ENCODE data around the gene ALDH3B1.
A peak's percentile ranks its signal among the peaks of the same experiment; 100 is the strongest.

ALDH3B1 gene

GRCh38 chr11:68002938-68003845 is 6.9 kb upstream of the ALDH3B1 start:
- Histone ChIP-seq H3K4me1 (ENCODE audit: insufficient read depth, low read length) (peaks cover 4% of the 10 kb centered on the region), H3K9me3 (ENCODE audit: low read length) (no peaks in the 10 kb centered on the region), H3K4me3 (ENCODE audit: low read length) (peak overlapping the region; percentile 18), H2AFZ (ENCODE audit: low read depth, low read length) (no peak overlapping the region), H3K36me3 (ENCODE audit: insufficient read depth, low read length) (no peaks in the 10 kb centered on the region), H3K27me3 (ENCODE audit: insufficient read depth, low read length) (no peaks in the 10 kb centered on the region)

GRCh38 chr11:68003846-68004550 is 6.1 kb upstream of the ALDH3B1 start, which contains the start of gene UNC93B1:
Gene UNC93B1 (minus strand): TSS chr11:68004097. CDS start chr11:68004043, 54 bp downstream.
- Histone ChIP-seq H3K9me3 (ENCODE audit: low read length) (no peaks in the 10 kb centered on the region), H3K27me3 (ENCODE audit: insufficient read depth, low read length) (no peaks in the 10 kb centered on the region), H2AFZ (ENCODE audit: low read depth, low read length) (no peak within 1 kb of the TSS), H3K4me3 (ENCODE audit: low read length) (peak within 1 kb of the TSS; percentile 21), H3K36me3 (ENCODE audit: insufficient read depth, low read length) (no peaks in the 10 kb centered on the region), H3K4me1 (ENCODE audit: insufficient read depth, low read length) (peaks cover 4% of the 10 kb centered on the region)

GRCh38 chr11:68004551-68005335 is 5.4 kb upstream of the ALDH3B1 start:
- Histone ChIP-seq H2AFZ (ENCODE audit: low read depth, low read length) (no peak overlapping the region), H3K27me3 (ENCODE audit: insufficient read depth, low read length) (no peaks in the 10 kb centered on the region), H3K36me3 (ENCODE audit: insufficient read depth, low read length) (no peaks in the 10 kb centered on the region), H3K9me3 (ENCODE audit: low read length) (no peaks in the 10 kb centered on the region), H3K4me3 (ENCODE audit: low read length) (peak overlapping the region; percentile 21), H3K4me1 (ENCODE audit: insufficient read depth, low read length) (peaks cover 8% of the 10 kb centered on the region)

- no peak overlapping the region for H3K4me3 ChIP-seq (ENCODE audit: low read length)
- peaks cover 25% of the 10 kb centered on the region for H3K4me1 ChIP-seq (ENCODE audit: insufficient read depth, low read length)
- H3K9me3 ChIP-seq (ENCODE audit: low read length) = no peaks in the 10 kb centered on the region
- H2AFZ ChIP-seq (ENCODE audit: low read depth, low read length) = no peak overlapping the region
- H3K36me3 ChIP-seq (ENCODE audit: insufficient read depth, low read length) = no peaks in the 10 kb centered on the region
- no peaks in the 10 kb centered on the region for H3K27me3 ChIP-seq (ENCODE audit: insufficient read depth, low read length)
These were observed 3.4 kb upstream of the ALDH3B1 start for GRCh38 chr11:68006606-68007166.

- H2AFZ ChIP-seq (ENCODE audit: low read depth, low read length) = no peak overlapping the region
- no peaks in the 10 kb centered on the region for H3K27me3 ChIP-seq (ENCODE audit: insufficient read depth, low read length)
- peaks cover 35% of the 10 kb centered on the region for H3K4me1 ChIP-seq (ENCODE audit: insufficient read depth, low read length)
- no peaks in the 10 kb centered on the region for H3K36me3 ChIP-seq (ENCODE audit: insufficient read depth, low read length)
- H3K9me3 ChIP-seq (ENCODE audit: low read length) = no peaks in the 10 kb centered on the region
- no peak overlapping the region for H3K4me3 ChIP-seq (ENCODE audit: low read length)
These were observed 2.4 kb upstream of the ALDH3B1 start for GRCh38 chr11:68007498-68008380.

- H3K9me3 ChIP-seq (ENCODE audit: low read length) = no peaks in the 10 kb centered on the region
- no peaks in the 10 kb centered on the region for H3K27me3 ChIP-seq (ENCODE audit: insufficient read depth, low read length)
- H3K4me3 ChIP-seq (ENCODE audit: low read length) = no peak overlapping the region
- H3K4me1 ChIP-seq (ENCODE audit: insufficient read depth, low read length) = peaks cover 43% of the 10 kb centered on the region
- no peaks in the 10 kb centered on the region for H3K36me3 ChIP-seq (ENCODE audit: insufficient read depth, low read length)
- no peak overlapping the region for H2AFZ ChIP-seq (ENCODE audit: low read depth, low read length)
These were observed 1.5 kb upstream of the ALDH3B1 start for GRCh38 chr11:68008381-68009337.

- no peaks in the 10 kb centered on the region for H3K36me3 ChIP-seq (ENCODE audit: insufficient read depth, low read length)
- H3K9me3 ChIP-seq (ENCODE audit: low read length) = no peaks in the 10 kb centered on the region
- no peak overlapping the region for H2AFZ ChIP-seq (ENCODE audit: low read depth, low read length)
- H3K4me1 ChIP-seq (ENCODE audit: insufficient read depth, low read length) = peaks cover 52% of the 10 kb centered on the region
- no peak overlapping the region for H3K4me3 ChIP-seq (ENCODE audit: low read length)
- H3K27me3 ChIP-seq (ENCODE audit: insufficient read depth, low read length) = no peaks in the 10 kb centered on the region
These were observed 587 bp upstream of the ALDH3B1 start for GRCh38 chr11:68009391-68010089.

GRCh38 chr11:68011051-68011943 is 1.2 kb downstream of the ALDH3B1 start:
- no peak overlapping the region for H3K4me3 ChIP-seq (ENCODE audit: low read length)

GRCh38 chr11:68012044-68012842 is 2.1 kb downstream of the ALDH3B1 start:
- no peak overlapping the region for H3K4me3 ChIP-seq (ENCODE audit: low read length)
- H3K4me1 ChIP-seq (ENCODE audit: insufficient read depth, low read length) = peaks cover 65% of the 10 kb centered on the region

More at GRCh38 chr11:68011051-68011943, 1.2 kb downstream of the ALDH3B1 start:
- Histone ChIP-seq H3K27me3 (ENCODE audit: insufficient read depth, low read length) (no peaks in the 10 kb centered on the region), H3K9me3 (ENCODE audit: low read length) (no peaks in the 10 kb centered on the region), H3K36me3 (ENCODE audit: insufficient read depth, low read length) (no peaks in the 10 kb centered on the region), H3K4me1 (ENCODE audit: insufficient read depth, low read length) (peaks cover 58% of the 10 kb centered on the region), H2AFZ (ENCODE audit: low read depth, low read length) (peak overlapping the region; percentile 59)

More at GRCh38 chr11:68012044-68012842, 2.1 kb downstream of the ALDH3B1 start:
- no peak overlapping the region for H2AFZ ChIP-seq (ENCODE audit: low read depth, low read length)
- H3K36me3 ChIP-seq (ENCODE audit: insufficient read depth, low read length) = no peaks in the 10 kb centered on the region
- no peaks in the 10 kb centered on the region for H3K27me3 ChIP-seq (ENCODE audit: insufficient read depth, low read length)
- H3K9me3 ChIP-seq (ENCODE audit: low read length) = no peaks in the 10 kb centered on the region
